Measurements from ENCODE around the gene FLNC. TPM values are rescaled to one million over a fixed set of nuclear protein-coding genes. Genes with fewer than 3 reads are reported as not detected.

Gene FLNC
- total and polyA plus RNA-seq, 9 of the 15 experiments (the other 6 are each of a cell fraction or from before 2014, with no cell fraction given) = 0.90 to 155 (median 28.8) TPM

DNA sequence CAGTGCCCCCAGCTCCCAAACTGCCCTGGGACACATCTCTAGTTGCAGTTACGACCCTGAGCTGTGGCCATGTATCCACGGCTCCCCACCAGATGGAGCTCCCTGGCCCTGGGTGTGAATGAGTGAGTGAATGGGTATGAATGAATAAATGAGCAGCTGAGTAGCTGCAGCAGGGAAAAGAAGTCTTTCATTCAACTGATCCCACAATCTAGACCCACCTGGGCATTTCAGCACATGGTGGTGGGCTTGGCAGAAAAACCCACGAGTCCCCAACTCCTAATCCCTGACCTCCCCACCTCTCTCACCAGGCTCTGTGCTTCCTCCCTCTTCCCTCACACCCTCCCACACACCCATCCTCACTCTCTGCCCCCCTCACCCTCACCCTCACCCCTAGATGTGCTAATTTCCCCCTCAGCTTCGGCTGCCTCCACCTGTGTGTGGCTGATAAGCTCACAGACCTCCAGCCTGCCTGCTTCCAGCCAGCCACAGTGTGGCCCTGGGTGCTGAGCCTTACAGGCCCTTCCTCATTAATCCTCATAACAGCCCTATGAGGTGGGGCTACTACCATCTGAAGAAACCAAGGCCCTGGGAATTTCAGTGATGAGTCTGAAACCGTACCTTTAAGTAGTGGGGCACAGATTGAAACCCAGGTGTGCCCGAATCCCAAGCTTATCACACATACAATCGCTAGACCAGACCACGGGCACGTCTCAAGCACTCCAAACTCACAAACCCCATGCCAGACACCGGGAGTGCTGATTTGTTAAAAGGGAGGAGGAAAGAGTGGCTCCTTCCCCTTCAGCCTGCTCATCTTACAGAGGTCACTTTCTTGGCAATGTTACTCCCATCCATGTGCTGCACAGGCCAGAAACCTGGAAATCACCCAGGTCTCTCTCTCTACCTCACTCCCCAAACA lies 30.2 kb downstream of the FLNC start (continued):
- TF ChIP-seq, protein P1, sequence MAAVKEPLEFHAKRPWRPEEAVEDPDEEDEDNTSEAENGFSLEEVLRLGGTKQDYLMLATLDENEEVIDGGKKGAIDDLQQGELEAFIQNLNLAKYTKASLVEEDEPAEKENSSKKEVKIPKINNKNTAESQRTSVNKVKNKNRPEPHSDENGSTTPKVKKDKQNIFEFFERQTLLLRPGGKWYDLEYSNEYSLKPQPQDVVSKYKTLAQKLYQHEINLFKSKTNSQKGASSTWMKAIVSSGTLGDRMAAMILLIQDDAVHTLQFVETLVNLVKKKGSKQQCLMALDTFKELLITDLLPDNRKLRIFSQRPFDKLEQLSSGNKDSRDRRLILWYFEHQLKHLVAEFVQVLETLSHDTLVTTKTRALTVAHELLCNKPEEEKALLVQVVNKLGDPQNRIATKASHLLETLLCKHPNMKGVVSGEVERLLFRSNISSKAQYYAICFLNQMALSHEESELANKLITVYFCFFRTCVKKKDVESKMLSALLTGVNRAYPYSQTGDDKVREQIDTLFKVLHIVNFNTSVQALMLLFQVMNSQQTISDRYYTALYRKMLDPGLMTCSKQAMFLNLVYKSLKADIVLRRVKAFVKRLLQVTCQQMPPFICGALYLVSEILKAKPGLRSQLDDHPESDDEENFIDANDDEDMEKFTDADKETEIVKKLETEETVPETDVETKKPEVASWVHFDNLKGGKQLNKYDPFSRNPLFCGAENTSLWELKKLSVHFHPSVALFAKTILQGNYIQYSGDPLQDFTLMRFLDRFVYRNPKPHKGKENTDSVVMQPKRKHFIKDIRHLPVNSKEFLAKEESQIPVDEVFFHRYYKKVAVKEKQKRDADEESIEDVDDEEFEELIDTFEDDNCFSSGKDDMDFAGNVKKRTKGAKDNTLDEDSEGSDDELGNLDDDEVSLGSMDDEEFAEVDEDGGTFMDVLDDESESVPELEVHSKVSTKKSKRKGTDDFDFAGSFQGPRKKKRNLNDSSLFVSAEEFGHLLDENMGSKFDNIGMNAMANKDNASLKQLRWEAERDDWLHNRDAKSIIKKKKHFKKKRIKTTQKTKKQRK (IDR thresholded peaks at IDR 0.05; ENCODE audit: borderline replicate concordance, low read depth, low read length) = no peak
- TF ChIP-seq HNRNPUL1 (IDR thresholded peaks at IDR 0.05; ENCODE audit: low read length) (no peak), ZKSCAN3 (CRISPR knock-in tag; IDR thresholded peaks at IDR 0.05) (no peak), RBBP5 (IDR thresholded peaks at IDR 0.05; ENCODE audit: borderline replicate concordance, insufficient read depth, low read length, poor library complexity, severe bottlenecking) (no peak), SMAD3 (CRISPR knock-in tag; conservative IDR thresholded peaks at IDR 0.05) (no peak), TARDBP (IDR thresholded peaks at IDR 0.05) (peak; percentile 89; the same call in 1 of the 2 replicates), ZBTB8A (IDR thresholded peaks at IDR 0.05; ENCODE audit: partially characterized antibody) (no peak), CREM (IDR thresholded peaks at IDR 0.05; ENCODE audit: low read depth) (peak; percentile 68), SMAD2 (IDR thresholded peaks at IDR 0.05; ENCODE audit: low read depth, low read length) (no peak)
- TF ChIP-seq, protein P2, sequence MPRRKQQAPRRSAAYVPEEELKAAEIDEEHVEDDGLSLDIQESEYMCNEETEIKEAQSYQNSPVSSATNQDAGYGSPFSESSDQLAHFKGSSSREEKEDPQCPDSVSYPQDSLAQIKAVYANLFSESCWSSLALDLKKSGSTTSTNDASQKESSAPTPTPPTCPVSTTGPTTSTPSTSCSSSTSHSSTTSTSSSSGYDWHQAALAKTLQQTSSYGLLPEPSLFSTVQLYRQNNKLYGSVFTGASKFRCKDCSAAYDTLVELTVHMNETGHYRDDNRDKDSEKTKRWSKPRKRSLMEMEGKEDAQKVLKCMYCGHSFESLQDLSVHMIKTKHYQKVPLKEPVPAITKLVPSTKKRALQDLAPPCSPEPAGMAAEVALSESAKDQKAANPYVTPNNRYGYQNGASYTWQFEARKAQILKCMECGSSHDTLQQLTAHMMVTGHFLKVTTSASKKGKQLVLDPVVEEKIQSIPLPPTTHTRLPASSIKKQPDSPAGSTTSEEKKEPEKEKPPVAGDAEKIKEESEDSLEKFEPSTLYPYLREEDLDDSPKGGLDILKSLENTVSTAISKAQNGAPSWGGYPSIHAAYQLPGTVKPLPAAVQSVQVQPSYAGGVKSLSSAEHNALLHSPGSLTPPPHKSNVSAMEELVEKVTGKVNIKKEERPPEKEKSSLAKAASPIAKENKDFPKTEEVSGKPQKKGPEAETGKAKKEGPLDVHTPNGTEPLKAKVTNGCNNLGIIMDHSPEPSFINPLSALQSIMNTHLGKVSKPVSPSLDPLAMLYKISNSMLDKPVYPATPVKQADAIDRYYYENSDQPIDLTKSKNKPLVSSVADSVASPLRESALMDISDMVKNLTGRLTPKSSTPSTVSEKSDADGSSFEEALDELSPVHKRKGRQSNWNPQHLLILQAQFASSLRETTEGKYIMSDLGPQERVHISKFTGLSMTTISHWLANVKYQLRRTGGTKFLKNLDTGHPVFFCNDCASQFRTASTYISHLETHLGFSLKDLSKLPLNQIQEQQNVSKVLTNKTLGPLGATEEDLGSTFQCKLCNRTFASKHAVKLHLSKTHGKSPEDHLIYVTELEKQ (CRISPR knock-in tag; IDR thresholded peaks at IDR 0.05) = no peak
- TF ChIP-seq, protein P3, sequence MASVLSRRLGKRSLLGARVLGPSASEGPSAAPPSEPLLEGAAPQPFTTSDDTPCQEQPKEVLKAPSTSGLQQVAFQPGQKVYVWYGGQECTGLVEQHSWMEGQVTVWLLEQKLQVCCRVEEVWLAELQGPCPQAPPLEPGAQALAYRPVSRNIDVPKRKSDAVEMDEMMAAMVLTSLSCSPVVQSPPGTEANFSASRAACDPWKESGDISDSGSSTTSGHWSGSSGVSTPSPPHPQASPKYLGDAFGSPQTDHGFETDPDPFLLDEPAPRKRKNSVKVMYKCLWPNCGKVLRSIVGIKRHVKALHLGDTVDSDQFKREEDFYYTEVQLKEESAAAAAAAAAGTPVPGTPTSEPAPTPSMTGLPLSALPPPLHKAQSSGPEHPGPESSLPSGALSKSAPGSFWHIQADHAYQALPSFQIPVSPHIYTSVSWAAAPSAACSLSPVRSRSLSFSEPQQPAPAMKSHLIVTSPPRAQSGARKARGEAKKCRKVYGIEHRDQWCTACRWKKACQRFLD (CRISPR knock-in tag; IDR thresholded peaks at IDR 0.05) = no peak
- TF ChIP-seq, protein P4, sequence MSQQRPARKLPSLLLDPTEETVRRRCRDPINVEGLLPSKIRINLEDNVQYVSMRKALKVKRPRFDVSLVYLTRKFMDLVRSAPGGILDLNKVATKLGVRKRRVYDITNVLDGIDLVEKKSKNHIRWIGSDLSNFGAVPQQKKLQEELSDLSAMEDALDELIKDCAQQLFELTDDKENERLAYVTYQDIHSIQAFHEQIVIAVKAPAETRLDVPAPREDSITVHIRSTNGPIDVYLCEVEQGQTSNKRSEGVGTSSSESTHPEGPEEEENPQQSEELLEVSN (IDR thresholded peaks at IDR 0.05; ENCODE audit: borderline replicate concordance in 1 of 2, extremely low read depth in 1 of 2, insufficient read depth in 1 of 2, insufficient read length in 1 of 2, low read depth in 1 of 2, low read length in 1 of 2, poor library complexity in 1 of 2, severe bottlenecking in 1 of 2) = peak; percentile 45 to 65
- TF ChIP-seq, protein P5, sequence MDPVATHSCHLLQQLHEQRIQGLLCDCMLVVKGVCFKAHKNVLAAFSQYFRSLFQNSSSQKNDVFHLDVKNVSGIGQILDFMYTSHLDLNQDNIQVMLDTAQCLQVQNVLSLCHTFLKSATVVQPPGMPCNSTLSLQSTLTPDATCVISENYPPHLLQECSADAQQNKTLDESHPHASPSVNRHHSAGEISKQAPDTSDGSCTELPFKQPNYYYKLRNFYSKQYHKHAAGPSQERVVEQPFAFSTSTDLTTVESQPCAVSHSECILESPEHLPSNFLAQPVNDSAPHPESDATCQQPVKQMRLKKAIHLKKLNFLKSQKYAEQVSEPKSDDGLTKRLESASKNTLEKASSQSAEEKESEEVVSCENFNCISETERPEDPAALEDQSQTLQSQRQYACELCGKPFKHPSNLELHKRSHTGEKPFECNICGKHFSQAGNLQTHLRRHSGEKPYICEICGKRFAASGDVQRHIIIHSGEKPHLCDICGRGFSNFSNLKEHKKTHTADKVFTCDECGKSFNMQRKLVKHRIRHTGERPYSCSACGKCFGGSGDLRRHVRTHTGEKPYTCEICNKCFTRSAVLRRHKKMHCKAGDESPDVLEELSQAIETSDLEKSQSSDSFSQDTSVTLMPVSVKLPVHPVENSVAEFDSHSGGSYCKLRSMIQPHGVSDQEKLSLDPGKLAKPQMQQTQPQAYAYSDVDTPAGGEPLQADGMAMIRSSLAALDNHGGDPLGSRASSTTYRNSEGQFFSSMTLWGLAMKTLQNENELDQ (CRISPR knock-in tag; IDR thresholded peaks at IDR 0.05; ENCODE audit: borderline replicate concordance) = peak; percentile 83; the same call in 1 of the 2 replicates
